HEK293T (cell line): Measurements from ENCODE around the gene UBE3B.
"Not testable (repeated sequence)": the region's sequence is repeated elsewhere in the genome, so short reads cannot be mapped to it uniquely, and the experiment has no call there.

Source experiments
- CTCF ChIA-PET: fragments of 350-600 bp; formaldehyde crosslinking; extraction: SDS; loops from one replicate; lab custom pipeline; 2021; ENCODE audit warnings: antibody characterized with exemption, inconsistent platforms; lab: Yijun Ruan, JAX
- POLR2A ChIA-PET: fragments of 350-600 bp; formaldehyde crosslinking; extraction: SDS; loops from one replicate; lab custom pipeline; 2020; ENCODE audit warnings: antibody characterized with exemption, inconsistent platforms; lab: Yijun Ruan, JAX
- DNase-seq: peaks from one replicate; pipeline ENCODE4 v3.0.0; 2012; ENCODE audit warnings: mixed read lengths; ENCODE audit errors: extremely low spot score
- ARNT ChIP-seq: fragments of 450-650 bp; IDR thresholded peaks from 2 replicates; pipeline ENCODE4 v1.6.1; 2017; ENCODE audit warnings: mild to moderate bottlenecking
- BHLHE40 ChIP-seq: fragments of 450-650 bp; IDR thresholded peaks from 2 replicates; pipeline ENCODE4 v1.6.1; 2016; ENCODE audit warnings: mild to moderate bottlenecking, moderate library complexity, borderline replicate concordance
- CTBP1 ChIP-seq: fragments of 450-650 bp; IDR thresholded peaks from 2 replicates; pipeline ENCODE4 v1.6.1; 2016; ENCODE audit warnings: borderline replicate concordance
- ELF4 ChIP-seq: fragments of 450-650 bp; IDR thresholded peaks from 2 replicates; pipeline ENCODE4 v1.6.1; 2017; ENCODE audit warnings: antibody characterized with exemption
- FOXA1 ChIP-seq: fragments of 450-650 bp; IDR thresholded peaks from 2 replicates; pipeline ENCODE4 v1.6.1; 2016; ENCODE audit warnings: mild to moderate bottlenecking
- FOXK2 ChIP-seq: fragments of 450-650 bp; IDR thresholded peaks from 2 replicates; pipeline ENCODE4 v1.6.1; 2016; ENCODE audit warnings: mild to moderate bottlenecking
- FOXM1 ChIP-seq: fragments of 450-650 bp; IDR thresholded peaks from 2 replicates; pipeline ENCODE4 v1.6.1; 2017; ENCODE audit warnings: mild to moderate bottlenecking, borderline replicate concordance
- HDGF ChIP-seq: fragments of 450-650 bp; IDR thresholded peaks from 2 replicates; pipeline ENCODE4 v1.6.1; 2017; ENCODE audit warnings: antibody characterized with exemption, borderline replicate concordance
- L3MBTL2 ChIP-seq: fragments of 450-650 bp; conservative IDR thresholded peaks from 2 replicates; pipeline ENCODE4 v1.6.1; 2016; ENCODE audit warnings: mild to moderate bottlenecking
- LEF1 ChIP-seq: fragments of 450-650 bp; IDR thresholded peaks from 2 replicates; pipeline ENCODE4 v1.6.1; 2017; ENCODE audit warnings: mild to moderate bottlenecking, borderline replicate concordance
- NFRKB ChIP-seq: fragments of 450-650 bp; IDR thresholded peaks from 2 replicates; pipeline ENCODE4 v1.6.1; 2016; ENCODE audit warnings: mild to moderate bottlenecking, moderate library complexity
- PKNOX1 ChIP-seq: fragments of 450-650 bp; IDR thresholded peaks from 2 replicates; pipeline ENCODE4 v1.6.1; 2016
- SP1 ChIP-seq: fragments of 450-650 bp; IDR thresholded peaks from 2 replicates; pipeline ENCODE4 v1.6.1; 2017
- SUZ12 ChIP-seq: fragments of 450-650 bp; IDR thresholded peaks from 2 replicates; pipeline ENCODE4 v1.6.1; 2016; ENCODE audit warnings: mild to moderate bottlenecking
- TARDBP ChIP-seq: fragments of 450-650 bp; IDR thresholded peaks from 2 replicates; pipeline ENCODE4 v1.6.1; 2016
- ZNF384 ChIP-seq: fragments of 450-650 bp; IDR thresholded peaks from 2 replicates; pipeline ENCODE4 v1.6.1; 2016

The UBE3B gene

GRCh38 chr12:109477185-109477962, at the start of gene UBE3B, which contains the start of gene KCTD10:
Gene UBE3B (plus strand): TSS chr12:109477634. CDS start chr12:109483552, 5,918 bp downstream.
Gene KCTD10 (minus strand): TSS chr12:109477300. CDS start chr12:109477262, 38 bp downstream.
- ChIA-PET POLR2A (interaction anchor here (1.0 to 1.2 kb wide), 3 partner anchors 8 to 44 kb away, joined by 4 to 6 read pairs (median 5); no protein-coding TSS in a partner anchor), CTCF (no interaction called here)
- no peak for TF ChIP-seq SP1
- TF ChIP-seq LEF1: no peak; the same call in 1 of the 2 replicates
- TF ChIP-seq CTBP1: peak; percentile 90
- TF ChIP-seq FOXM1: no peak
- TF ChIP-seq L3MBTL2: no peak
- no peak for TF ChIP-seq FOXA1
- no peak; the same call in 1 of the 2 replicates for TF ChIP-seq PKNOX1
- no peak for TF ChIP-seq TARDBP
- no peak for TF ChIP-seq FOXK2
- peak; percentile 92 for TF ChIP-seq NFRKB
- TF ChIP-seq BHLHE40: no peak
- no peak for TF ChIP-seq SUZ12
- TF ChIP-seq ZNF384: no peak
- no peak for TF ChIP-seq ARNT
- peak; percentile 94 for TF ChIP-seq ELF4
- DNase-seq: peak; percentile 97

GRCh38 chr12:109428037-109428629, 49.3 kb upstream of the UBE3B start:
- POLR2A ChIA-PET: no interaction called here
- no peak for TF ChIP-seq SP1
- TF ChIP-seq LEF1: no peak
- no peak for TF ChIP-seq NFRKB
- TF ChIP-seq TARDBP: no peak
- no peak for TF ChIP-seq L3MBTL2
- TF ChIP-seq FOXM1: no peak
- no peak for TF ChIP-seq FOXA1
- no peak for TF ChIP-seq BHLHE40
- TF ChIP-seq CTBP1: no peak
- TF ChIP-seq SUZ12: no peak
- TF ChIP-seq ARNT: no peak
- CTCF ChIA-PET: interaction anchor here (0.5 to 1.3 kb wide), 13 partner anchors 9 to 1629 kb away, joined by 3 to 11 read pairs (median 5); no protein-coding TSS in a partner anchor
- peak; percentile 84 for DNase-seq

GRCh38 chr12:109428804-109429203, 48.6 kb upstream of the UBE3B start:
- DNase-seq, POLR2A ChIA-PET: not testable (repeated sequence)
- CTCF ChIA-PET: interaction anchor here (0.7 to 1.1 kb wide), 4 partner anchors 18 to 410 kb away, joined by 3 to 11 read pairs (median 5); no protein-coding TSS in a partner anchor

GRCh38 chr12:109430244-109430643, 47.2 kb upstream of the UBE3B start:
- DNase-seq: no peak
- TF ChIP-seq SUZ12 (no peak), FOXM1 (no peak), SP1 (no peak), ZNF384 (no peak), LEF1 (no peak), NFRKB (no peak), ARNT (no peak), HDGF (no peak), TARDBP (no peak), FOXA1 (no peak), BHLHE40 (no peak), CTBP1 (no peak), L3MBTL2 (no peak), PKNOX1 (no peak), ELF4 (no peak), FOXK2 (no peak)
- ChIA-PET POLR2A (no interaction called here), CTCF (no interaction called here)

GRCh38 chr12:109432431-109432830, 45.0 kb upstream of the UBE3B start:
- POLR2A ChIA-PET: interaction anchor here (2.0 kb wide), 1 partner anchor 45 kb away, joined by 5 read pairs; the partner anchor contains the start of genes KCTD10 and UBE3B
- no peak for DNase-seq
- TF ChIP-seq ZNF384: no peak
- no peak for TF ChIP-seq FOXK2
- no peak for TF ChIP-seq NFRKB
- TF ChIP-seq PKNOX1: no peak
- no peak for TF ChIP-seq BHLHE40
- TF ChIP-seq L3MBTL2: no peak
- TF ChIP-seq FOXA1: no peak
- TF ChIP-seq CTBP1: no peak
- no peak for TF ChIP-seq SUZ12
- TF ChIP-seq ELF4: no peak
- CTCF ChIA-PET: interaction anchor here (0.6 to 1.5 kb wide), 11 partner anchors 9 to 414 kb away, joined by 3 to 6 read pairs (median 3); no protein-coding TSS in a partner anchor
